Measurements from ENCODE around the gene ATCAY.
"Not testable (repeated sequence)": the region's sequence is repeated elsewhere in the genome, so short reads cannot be mapped to it uniquely, and the experiment has no call there.

Gene ATCAY

GRCh38 chr19:3860499-3860898 lies 20.0 kb upstream of the ATCAY start:
- no peaks in the 10 kb centered on the region for H3K27me3 ChIP-seq (ENCODE audit: control insufficient read depth in 1 of 2, insufficient read depth in 2 of 2, low read length in 2 of 2)
- no peak overlapping the region for H3K4me3 ChIP-seq (ENCODE audit: low read depth in 1 of 2, low read length in 2 of 2)
- H3K9ac ChIP-seq (ENCODE audit: low read length): no peak overlapping the region
- H3K36me3 ChIP-seq (ENCODE audit: insufficient read depth, low read length): no peaks in the 10 kb centered on the region
- H3K27ac ChIP-seq (ENCODE audit: low read depth, low read length): no peak overlapping the region
- H3K9me3 ChIP-seq (ENCODE audit: low read length): no peaks in the 10 kb centered on the region
- H3K4me1 ChIP-seq (ENCODE audit: insufficient read depth, low read length): no peaks in the 10 kb centered on the region

DNA sequence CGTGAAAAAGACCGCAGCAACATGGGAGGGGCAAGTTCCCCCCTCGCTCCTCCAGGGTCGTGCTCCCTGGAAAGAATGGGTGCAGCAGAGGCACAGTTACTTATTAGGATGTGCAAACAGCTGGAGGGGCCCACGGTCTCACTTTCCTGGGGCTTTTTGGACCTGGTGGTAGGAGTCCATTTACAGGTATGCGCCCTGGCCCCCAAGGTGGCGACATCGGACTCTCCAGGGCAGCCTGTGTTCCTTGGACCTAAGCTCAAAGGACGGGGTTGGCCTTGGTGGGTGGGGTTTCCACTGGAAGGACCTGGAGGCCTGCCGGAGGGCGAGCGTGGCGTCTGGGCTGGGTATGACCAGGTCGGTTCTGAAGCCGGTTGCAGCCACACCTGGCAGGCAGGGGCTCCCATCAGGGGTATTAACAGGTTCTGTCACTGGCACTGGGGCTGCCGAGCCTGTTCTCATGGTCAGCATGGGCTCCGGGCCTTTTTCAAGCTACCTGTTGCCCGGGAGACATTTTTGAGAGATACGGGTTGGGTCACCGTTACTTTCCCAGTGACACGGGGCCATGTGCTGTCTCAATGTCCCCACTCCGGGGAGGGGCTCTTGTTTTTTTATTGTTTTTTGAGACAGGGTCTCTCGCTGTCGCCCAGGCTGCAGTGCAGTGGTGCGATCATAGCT lies 17.5 kb upstream of the ATCAY start:
- Histone ChIP-seq H3K9ac (ENCODE audit: low read length) (no peak overlapping the region), H3K4me3 (ENCODE audit: low read depth in 1 of 2, low read length in 2 of 2) (no peak overlapping the region), H3K27me3 (ENCODE audit: control insufficient read depth in 1 of 2, insufficient read depth in 2 of 2, low read length in 2 of 2) (peaks cover 8 to 14% of the 10 kb centered on the region in 2 donors), H3K9me3 (ENCODE audit: low read length) (no peaks in the 10 kb centered on the region), H3K4me1 (ENCODE audit: insufficient read depth, low read length) (no peaks in the 10 kb centered on the region), H3K27ac (ENCODE audit: low read depth, low read length) (no peak overlapping the region), H3K36me3 (ENCODE audit: insufficient read depth, low read length) (no peaks in the 10 kb centered on the region)

GRCh38 chr19:3863648-3864047 lies 16.8 kb upstream of the ATCAY start:
- Histone ChIP-seq H3K9me3 (ENCODE audit: low read length) (no peaks in the 10 kb centered on the region), H3K27ac (ENCODE audit: low read depth, low read length) (no peak overlapping the region), H3K36me3 (ENCODE audit: insufficient read depth, low read length) (no peaks in the 10 kb centered on the region), H3K27me3 (ENCODE audit: control insufficient read depth in 1 of 2, insufficient read depth in 2 of 2, low read length in 2 of 2) (peaks cover 12 to 21% of the 10 kb centered on the region in 2 donors), H3K9ac (ENCODE audit: low read length) (no peak overlapping the region), H3K4me1 (ENCODE audit: insufficient read depth, low read length) (no peaks in the 10 kb centered on the region), H3K4me3 (ENCODE audit: low read depth in 1 of 2, low read length in 2 of 2) (no peak overlapping the region)

DNA sequence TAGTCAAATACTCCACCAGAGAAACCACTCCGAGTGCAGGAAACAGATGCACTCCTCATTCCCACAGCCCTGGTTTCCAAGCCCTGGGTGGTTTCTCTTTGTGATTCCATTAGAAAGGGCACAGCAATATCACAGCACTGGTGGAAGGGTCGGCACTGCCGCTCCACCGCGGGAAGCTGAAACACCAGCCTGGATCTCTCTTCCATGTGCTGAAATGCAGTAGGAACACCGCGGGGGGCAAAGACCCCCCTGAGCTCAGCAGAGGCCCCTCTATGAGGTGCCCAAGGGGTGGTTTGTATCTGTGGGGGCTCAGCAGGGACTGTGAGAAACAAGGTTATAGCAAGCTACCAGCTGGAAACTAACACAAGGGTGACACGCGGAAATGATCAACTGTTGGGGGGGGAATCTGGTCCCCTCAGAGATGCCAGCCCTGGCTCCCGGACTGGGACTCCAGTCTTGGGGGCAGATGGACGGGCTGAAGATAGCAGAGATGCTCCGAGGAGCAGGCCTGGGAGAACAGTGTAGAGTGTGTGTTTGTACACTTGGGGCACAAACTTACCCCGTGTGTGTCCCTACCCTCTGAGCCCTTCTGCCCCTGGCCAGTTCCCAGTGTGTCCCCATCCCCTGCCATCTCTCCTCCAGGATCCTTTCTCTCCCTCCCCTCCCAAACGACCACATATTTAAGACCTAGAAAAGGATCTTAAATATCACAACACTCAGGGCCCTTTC lies 13.4 kb upstream of the ATCAY start:
- Histone ChIP-seq H3K4me1 (ENCODE audit: insufficient read depth, low read length) (no peaks in the 10 kb centered on the region), H3K9me3 (ENCODE audit: low read length) (peaks cover 3% of the 10 kb centered on the region), H3K4me3 (ENCODE audit: low read depth in 1 of 2, low read length in 2 of 2) (no peak overlapping the region), H3K9ac (ENCODE audit: low read length) (no peak overlapping the region), H3K27me3 (ENCODE audit: control insufficient read depth in 1 of 2, insufficient read depth in 2 of 2, low read length in 2 of 2) (peaks cover 23 to 33% of the 10 kb centered on the region in 2 donors), H3K36me3 (ENCODE audit: insufficient read depth, low read length) (no peaks in the 10 kb centered on the region), H3K27ac (ENCODE audit: low read depth, low read length) (no peak overlapping the region)

GRCh38 chr19:3867971-3868769 lies 12.3 kb upstream of the ATCAY start:
- Histone ChIP-seq H3K4me1 (ENCODE audit: insufficient read depth, low read length) (no peaks in the 10 kb centered on the region), H3K9ac (ENCODE audit: low read length) (no peak overlapping the region), H3K36me3 (ENCODE audit: insufficient read depth, low read length) (no peaks in the 10 kb centered on the region), H3K27ac (ENCODE audit: low read depth, low read length) (no peak overlapping the region), H3K4me3 (ENCODE audit: low read depth in 1 of 2, low read length in 2 of 2) (no peak overlapping the region), H3K9me3 (ENCODE audit: low read length) (peaks cover 3% of the 10 kb centered on the region), H3K27me3 (ENCODE audit: control insufficient read depth in 1 of 2, insufficient read depth in 2 of 2, low read length in 2 of 2) (peaks cover 23 to 33% of the 10 kb centered on the region in 2 donors)

DNA sequence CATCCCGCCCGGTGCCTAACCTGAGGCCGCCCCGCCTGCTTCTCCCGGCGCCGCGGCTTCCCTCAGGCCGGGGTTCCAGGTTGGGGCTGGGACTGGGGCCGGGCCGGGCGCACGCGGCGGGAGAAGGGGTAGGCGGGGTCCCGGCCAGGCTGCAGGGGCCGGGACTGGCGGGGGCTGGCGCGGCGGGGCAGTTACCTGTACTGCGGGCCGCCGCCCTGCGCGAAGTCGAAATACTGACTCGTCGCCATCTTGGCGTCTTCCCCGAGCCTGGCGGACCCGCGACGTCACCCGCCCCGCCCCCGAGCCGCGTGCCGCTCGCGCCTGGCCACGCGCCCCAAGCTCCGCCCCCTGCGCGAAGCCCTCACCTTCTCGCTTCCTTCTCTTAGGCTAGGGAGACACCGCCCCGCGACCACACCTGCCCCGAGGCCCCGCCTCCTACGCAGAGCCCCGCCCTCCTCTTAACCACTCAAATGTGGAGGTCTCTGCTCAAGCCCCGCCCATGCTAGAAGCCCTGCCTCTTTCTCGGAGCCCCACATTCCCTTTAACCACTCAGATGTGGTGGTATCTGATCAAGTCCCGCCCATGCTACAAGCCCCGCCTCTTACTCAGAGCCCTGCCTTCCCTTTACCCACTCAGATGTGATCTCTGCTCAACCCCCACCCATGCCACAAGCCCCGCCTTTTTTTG lies 11.6 kb upstream of the ATCAY start, which contains the start of gene ZFR2:
Gene ZFR2, minus strand, starts transcription at position 269 of the 687 bp plus-strand sequence. Its CDS starts 21 bp downstream, at position 248.
- Histone ChIP-seq H3K4me1 (ENCODE audit: insufficient read depth, low read length) (no peaks in the 10 kb centered on the region), H3K27ac (ENCODE audit: low read depth, low read length) (no peak within 1 kb of the TSS), H3K36me3 (ENCODE audit: insufficient read depth, low read length) (no peaks in the 10 kb centered on the region), H3K4me3 (ENCODE audit: low read depth in 1 of 2, low read length in 2 of 2) (no peak within 1 kb of the TSS), H3K27me3 (ENCODE audit: control insufficient read depth in 1 of 2, insufficient read depth in 2 of 2, low read length in 2 of 2) (peaks cover 23 to 33% of the 10 kb centered on the region in 2 donors), H3K9me3 (ENCODE audit: low read length) (peaks cover 3% of the 10 kb centered on the region), H3K9ac (ENCODE audit: low read length) (no peak within 1 kb of the TSS)

DNA sequence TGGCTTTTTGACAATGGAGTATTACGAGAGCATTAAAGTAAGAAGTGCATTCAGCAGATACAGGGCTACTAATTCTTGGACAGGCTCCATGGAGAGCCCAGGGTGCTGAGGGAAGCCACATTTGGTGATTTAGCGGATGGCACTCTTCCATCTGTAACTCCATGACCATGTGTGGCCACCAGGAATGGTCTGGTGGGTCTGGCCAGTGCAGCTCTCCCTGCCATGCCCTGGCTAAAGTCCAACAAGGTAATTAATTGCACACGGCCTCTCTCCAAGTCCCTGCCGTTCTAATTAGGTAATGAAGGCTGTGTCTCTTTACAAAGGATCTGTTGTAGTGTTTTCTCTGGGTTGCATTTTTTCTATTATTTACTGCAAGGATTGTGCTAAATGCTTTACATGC lies 7.3 kb upstream of the ATCAY start:
- no peaks in the 10 kb centered on the region for H3K4me1 ChIP-seq (ENCODE audit: insufficient read depth, low read length)
- no peaks in the 10 kb centered on the region for H3K36me3 ChIP-seq (ENCODE audit: insufficient read depth, low read length)
- H3K9ac ChIP-seq (ENCODE audit: low read length): no peak overlapping the region
- H3K27me3 ChIP-seq (ENCODE audit: control insufficient read depth in 1 of 2, insufficient read depth in 2 of 2, low read length in 2 of 2): peaks cover 13 to 17% of the 10 kb centered on the region in 2 donors
- H3K27ac ChIP-seq (ENCODE audit: low read depth, low read length): no peak overlapping the region
- H3K4me3 ChIP-seq (ENCODE audit: low read depth in 1 of 2, low read length in 2 of 2): no peak overlapping the region
- H3K9me3 ChIP-seq (ENCODE audit: low read length): peaks cover 3% of the 10 kb centered on the region

GRCh38 chr19:3874695-3875094 lies 5.8 kb upstream of the ATCAY start:
- not testable (repeated sequence) for H3K27me3 ChIP-seq (ENCODE audit: control insufficient read depth in 1 of 2, insufficient read depth in 2 of 2, low read length in 2 of 2); H3K4me1 ChIP-seq (ENCODE audit: insufficient read depth, low read length); H3K9me3 ChIP-seq (ENCODE audit: low read length); H3K9ac ChIP-seq (ENCODE audit: low read length); H3K27ac ChIP-seq (ENCODE audit: low read depth, low read length); H3K36me3 ChIP-seq (ENCODE audit: insufficient read depth, low read length); H3K4me3 ChIP-seq (ENCODE audit: low read depth in 1 of 2, low read length in 2 of 2)

DNA sequence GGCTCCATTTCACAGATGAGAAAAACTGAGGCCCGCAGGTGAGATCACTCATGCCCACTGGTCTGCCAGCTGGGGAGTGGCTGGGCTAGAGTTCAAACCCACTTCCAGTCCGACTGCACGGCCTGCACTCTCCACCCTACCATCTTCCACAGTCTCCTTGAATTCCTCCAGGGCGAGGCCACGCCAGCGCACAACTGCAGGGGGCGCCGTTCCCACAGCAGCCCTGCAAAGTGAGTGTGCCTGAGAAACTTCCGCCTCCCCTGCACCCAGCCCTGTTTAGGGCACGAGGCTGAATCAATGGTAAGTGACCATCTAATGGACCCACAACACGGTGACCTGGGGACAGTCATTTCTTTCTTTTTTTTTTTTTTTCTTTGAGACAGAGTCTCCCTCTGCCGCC lies 829 bp upstream of the ATCAY start:
- H3K4me3 ChIP-seq (ENCODE audit: low read depth in 1 of 2, low read length in 2 of 2): no peak overlapping the region
- no peaks in the 10 kb centered on the region for H3K9me3 ChIP-seq (ENCODE audit: low read length)
- no peak overlapping the region for H3K9ac ChIP-seq (ENCODE audit: low read length)
- H3K27me3 ChIP-seq (ENCODE audit: control insufficient read depth in 1 of 2, insufficient read depth in 2 of 2, low read length in 2 of 2): peaks cover 0 to 38% of the 10 kb centered on the region in 2 donors
- H3K27ac ChIP-seq (ENCODE audit: low read depth, low read length): no peak overlapping the region
- H3K4me1 ChIP-seq (ENCODE audit: insufficient read depth, low read length): no peaks in the 10 kb centered on the region
- H3K36me3 ChIP-seq (ENCODE audit: insufficient read depth, low read length): no peaks in the 10 kb centered on the region

- Histone ChIP-seq H3K9ac (ENCODE audit: low read length) (no peak overlapping the region), H3K36me3 (ENCODE audit: insufficient read depth, low read length) (no peaks in the 10 kb centered on the region), H3K4me1 (ENCODE audit: insufficient read depth, low read length) (no peaks in the 10 kb centered on the region), H3K9me3 (ENCODE audit: low read length) (no peaks in the 10 kb centered on the region), H3K4me3 (ENCODE audit: low read depth in 1 of 2, low read length in 2 of 2) (no peak overlapping the region), H3K27ac (ENCODE audit: low read depth, low read length) (no peak overlapping the region), H3K27me3 (ENCODE audit: control insufficient read depth in 1 of 2, insufficient read depth in 2 of 2, low read length in 2 of 2) (peaks cover 0 to 38% of the 10 kb centered on the region in 2 donors)
These were observed 971 bp downstream of the ATCAY start for GRCh38 chr19:3881272-3882040.
